ENCODE results near the gene TMEM184C.

DNA sequence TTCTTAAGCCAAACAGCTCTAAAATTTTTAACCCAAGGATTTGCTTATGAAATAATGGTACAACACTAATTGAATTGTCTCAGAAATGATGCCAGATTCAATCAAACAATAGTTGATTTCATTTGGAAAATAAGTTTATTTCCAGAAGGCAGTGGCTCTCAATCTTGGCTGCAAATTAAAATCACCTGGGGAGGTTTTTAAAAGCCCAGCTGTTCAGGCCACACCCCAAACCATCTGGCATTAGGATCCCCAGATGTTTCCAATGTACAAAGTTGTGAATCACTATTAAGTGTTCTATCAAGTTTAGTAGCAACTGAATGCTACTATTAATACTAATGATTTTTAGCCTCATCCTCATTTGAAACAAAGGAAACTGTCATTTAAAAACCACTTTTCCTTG lies 22.2 kb downstream of the TMEM184C start:
- TF ChIP-seq EZH2 (optimal IDR thresholded peaks at IDR 0.05; ENCODE audit: low read depth, low read length) (no peak), EZH2phosphoT487 (IDR thresholded peaks at IDR 0.05; ENCODE audit: low read length) (no peak)
- TF ChIP-seq, protein P1, sequence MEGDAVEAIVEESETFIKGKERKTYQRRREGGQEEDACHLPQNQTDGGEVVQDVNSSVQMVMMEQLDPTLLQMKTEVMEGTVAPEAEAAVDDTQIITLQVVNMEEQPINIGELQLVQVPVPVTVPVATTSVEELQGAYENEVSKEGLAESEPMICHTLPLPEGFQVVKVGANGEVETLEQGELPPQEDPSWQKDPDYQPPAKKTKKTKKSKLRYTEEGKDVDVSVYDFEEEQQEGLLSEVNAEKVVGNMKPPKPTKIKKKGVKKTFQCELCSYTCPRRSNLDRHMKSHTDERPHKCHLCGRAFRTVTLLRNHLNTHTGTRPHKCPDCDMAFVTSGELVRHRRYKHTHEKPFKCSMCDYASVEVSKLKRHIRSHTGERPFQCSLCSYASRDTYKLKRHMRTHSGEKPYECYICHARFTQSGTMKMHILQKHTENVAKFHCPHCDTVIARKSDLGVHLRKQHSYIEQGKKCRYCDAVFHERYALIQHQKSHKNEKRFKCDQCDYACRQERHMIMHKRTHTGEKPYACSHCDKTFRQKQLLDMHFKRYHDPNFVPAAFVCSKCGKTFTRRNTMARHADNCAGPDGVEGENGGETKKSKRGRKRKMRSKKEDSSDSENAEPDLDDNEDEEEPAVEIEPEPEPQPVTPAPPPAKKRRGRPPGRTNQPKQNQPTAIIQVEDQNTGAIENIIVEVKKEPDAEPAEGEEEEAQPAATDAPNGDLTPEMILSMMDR (IDR thresholded peaks at IDR 0.05; ENCODE audit: low read length), result no peak
